CD1c-positive myeloid dendritic cell (primary cell): ENCODE results near the gene SYT1.

ENCODE experiments used
- DNase-seq: peaks from one replicate; pipeline ENCODE4 v3.0.0-alpha.2; 2016; ENCODE audit errors: extremely low spot score

The SYT1 gene

GRCh38 chr12:79294590-79294989, 430.0 kb downstream of the SYT1 start:
- DNase-seq: no peak

GRCh38 chr12:79295572-79295971, 431.0 kb downstream of the SYT1 start:
- no peak for DNase-seq

GRCh38 chr12:79296133-79296532, 431.6 kb downstream of the SYT1 start:
- no peak for DNase-seq

- DNase-seq: no peak
Measured at GRCh38 chr12:79296871-79297270, 432.3 kb downstream of the SYT1 start.

- no peak for DNase-seq
Measured at GRCh38 chr12:79298506-79298905, 433.9 kb downstream of the SYT1 start.

GRCh38 chr12:79299447-79300198, 435.0 kb downstream of the SYT1 start:
- no peak for DNase-seq

- DNase-seq: no peak
Measured at GRCh38 chr12:79300199-79300568, 435.6 kb downstream of the SYT1 start.

GRCh38 chr12:79301181-79301580, 436.6 kb downstream of the SYT1 start:
- no peak for DNase-seq

GRCh38 chr12:79302162-79302814, 437.7 kb downstream of the SYT1 start:
- DNase-seq: no peak

- DNase-seq: no peak
Measured at GRCh38 chr12:79307340-79307739, 442.8 kb downstream of the SYT1 start.

- DNase-seq: no peak
Measured at GRCh38 chr12:79309039-79309438, 444.5 kb downstream of the SYT1 start.

- DNase-seq: no peak
Measured at GRCh38 chr12:79317179-79317847, 452.7 kb downstream of the SYT1 start.

- DNase-seq: no peak
Measured at GRCh38 chr12:79322905-79323304, 458.3 kb downstream of the SYT1 start.

- no peak for DNase-seq
Measured at GRCh38 chr12:79324571-79324970, 460.0 kb downstream of the SYT1 start.

- DNase-seq: no peak
Measured at GRCh38 chr12:79326222-79326621, 461.6 kb downstream of the SYT1 start.

- no peak for DNase-seq
Measured at GRCh38 chr12:79326663-79327062, 462.1 kb downstream of the SYT1 start.

GRCh38 chr12:79327465-79327864, 462.9 kb downstream of the SYT1 start:
- DNase-seq: no peak

- no peak for DNase-seq
Measured at GRCh38 chr12:79329933-79330332, 465.4 kb downstream of the SYT1 start.

- no peak for DNase-seq
Measured at GRCh38 chr12:79331870-79332269, 467.3 kb downstream of the SYT1 start.

- DNase-seq: no peak
Measured at GRCh38 chr12:79333144-79333543, 468.6 kb downstream of the SYT1 start.

- DNase-seq: no peak
Measured at GRCh38 chr12:79337662-79338290, 473.2 kb downstream of the SYT1 start.
